Measurements from ENCODE around the gene WBP11. TPM values are rescaled to one million over a fixed set of nuclear protein-coding genes. Genes with fewer than 3 reads are reported as not detected.

Gene WBP11
- total RNA-seq, 1 donor from 2014 or later = 64.6 TPM

DNA sequence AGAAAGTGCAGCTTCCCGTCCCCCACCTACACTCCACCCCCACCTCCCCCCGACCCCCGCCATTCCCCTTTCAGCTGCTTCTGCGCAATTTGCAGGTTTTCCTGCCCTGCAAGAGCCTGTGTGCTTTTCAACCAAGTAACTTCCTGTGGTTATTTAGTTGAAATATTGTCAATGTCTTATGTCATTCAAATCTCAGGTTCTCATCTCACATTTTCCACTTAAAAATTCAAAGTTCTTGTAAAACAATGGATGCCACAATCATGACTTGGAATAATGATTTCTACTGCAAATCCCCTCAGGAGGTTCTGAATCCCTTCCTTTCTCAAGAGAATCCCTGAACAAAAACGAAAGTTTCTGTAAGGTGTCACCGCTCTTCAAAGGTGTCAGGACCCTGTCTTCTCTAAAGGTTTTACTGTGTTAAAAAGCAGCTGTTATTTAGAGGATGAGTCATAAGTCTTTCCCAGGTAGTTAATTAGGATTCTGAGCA lies 31.6 kb downstream of the WBP11 start:
- no peaks in the 10 kb centered on the region for H3K9me3 Mint-ChIP-seq (ENCODE audit: unreplicated experiment)
- peak overlapping the region; percentile 82 for H3K4me3 Mint-ChIP-seq (ENCODE audit: unreplicated experiment)
- H3K27ac Mint-ChIP-seq (ENCODE audit: unreplicated experiment) = peak overlapping the region; percentile 95
- H3K4me1 Mint-ChIP-seq (ENCODE audit: unreplicated experiment) = peaks cover 31% of the 10 kb centered on the region
- peak; percentile 17 for DNase-seq (ENCODE audit: low spot score)
- TF ChIP-seq, protein P1, sequence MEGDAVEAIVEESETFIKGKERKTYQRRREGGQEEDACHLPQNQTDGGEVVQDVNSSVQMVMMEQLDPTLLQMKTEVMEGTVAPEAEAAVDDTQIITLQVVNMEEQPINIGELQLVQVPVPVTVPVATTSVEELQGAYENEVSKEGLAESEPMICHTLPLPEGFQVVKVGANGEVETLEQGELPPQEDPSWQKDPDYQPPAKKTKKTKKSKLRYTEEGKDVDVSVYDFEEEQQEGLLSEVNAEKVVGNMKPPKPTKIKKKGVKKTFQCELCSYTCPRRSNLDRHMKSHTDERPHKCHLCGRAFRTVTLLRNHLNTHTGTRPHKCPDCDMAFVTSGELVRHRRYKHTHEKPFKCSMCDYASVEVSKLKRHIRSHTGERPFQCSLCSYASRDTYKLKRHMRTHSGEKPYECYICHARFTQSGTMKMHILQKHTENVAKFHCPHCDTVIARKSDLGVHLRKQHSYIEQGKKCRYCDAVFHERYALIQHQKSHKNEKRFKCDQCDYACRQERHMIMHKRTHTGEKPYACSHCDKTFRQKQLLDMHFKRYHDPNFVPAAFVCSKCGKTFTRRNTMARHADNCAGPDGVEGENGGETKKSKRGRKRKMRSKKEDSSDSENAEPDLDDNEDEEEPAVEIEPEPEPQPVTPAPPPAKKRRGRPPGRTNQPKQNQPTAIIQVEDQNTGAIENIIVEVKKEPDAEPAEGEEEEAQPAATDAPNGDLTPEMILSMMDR (IDR thresholded peaks at IDR 0.05; ENCODE audit: unreplicated experiment) = no peak
- H3K27me3 Mint-ChIP-seq (ENCODE audit: unreplicated experiment) = peaks cover 27% of the 10 kb centered on the region
- peaks cover 4% of the 10 kb centered on the region for H3K36me3 Mint-ChIP-seq (ENCODE audit: low read depth, unreplicated experiment)

DNA sequence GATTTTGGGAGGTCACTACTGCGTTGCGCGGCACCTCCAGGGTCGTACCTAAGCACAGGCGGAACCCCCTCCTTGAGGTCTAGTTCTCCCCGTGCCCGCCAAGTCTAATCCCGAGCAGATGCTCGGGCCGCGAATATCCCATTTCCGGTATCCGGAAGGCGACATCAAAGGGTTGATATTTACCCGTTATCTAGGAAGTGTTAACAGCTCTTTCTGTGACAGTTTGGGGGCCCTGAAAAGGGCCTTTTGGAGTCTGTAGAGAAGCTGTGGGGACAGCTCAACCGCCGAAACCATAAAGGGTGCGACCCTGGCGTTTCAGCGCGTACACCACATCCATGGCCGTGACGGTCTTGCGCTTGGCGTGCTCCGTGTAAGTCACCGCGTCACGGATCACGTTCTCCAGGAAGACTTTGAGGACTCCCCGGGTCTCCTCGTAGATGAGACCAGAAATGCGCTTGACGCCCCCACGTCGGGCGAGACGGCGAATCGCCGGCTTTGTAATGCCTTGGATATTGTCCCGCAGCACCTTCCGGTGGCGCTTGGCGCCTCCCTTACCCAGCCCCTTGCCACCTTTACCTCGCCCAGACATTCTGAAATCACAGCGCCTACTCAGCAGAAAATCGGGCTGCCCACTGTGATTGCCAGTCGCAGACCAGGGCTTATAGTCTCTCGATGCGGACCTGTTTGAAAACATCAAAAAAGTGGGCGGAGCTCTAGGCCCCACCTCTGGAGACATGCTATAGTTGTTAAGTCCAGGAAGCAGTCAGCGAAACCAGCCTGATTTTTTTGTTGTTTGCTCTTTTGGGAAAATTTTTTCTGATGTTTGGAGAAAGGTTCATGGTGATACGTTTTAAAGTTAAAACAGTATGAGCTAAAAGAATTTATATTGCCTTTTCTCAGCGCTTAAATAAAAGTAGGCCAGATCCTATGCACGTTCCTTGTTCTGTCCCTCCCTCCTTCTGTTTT lies 32.5 kb downstream of the WBP11 start:
- Mint-ChIP-seq H3K4me1 (ENCODE audit: unreplicated experiment) (peaks cover 23% of the 10 kb centered on the region), H3K36me3 (ENCODE audit: low read depth, unreplicated experiment) (peaks cover 5% of the 10 kb centered on the region), H3K27me3 (ENCODE audit: unreplicated experiment) (peaks cover 27% of the 10 kb centered on the region), H3K27ac (ENCODE audit: unreplicated experiment) (peak overlapping the region; percentile 92), H3K4me3 (ENCODE audit: unreplicated experiment) (peak overlapping the region; percentile 98), H3K9me3 (ENCODE audit: unreplicated experiment) (no peaks in the 10 kb centered on the region)
- TF ChIP-seq, protein P1 (IDR thresholded peaks at IDR 0.05; ENCODE audit: unreplicated experiment) = no peak
- DNase-seq (ENCODE audit: low spot score) = peak; percentile 85

DNA sequence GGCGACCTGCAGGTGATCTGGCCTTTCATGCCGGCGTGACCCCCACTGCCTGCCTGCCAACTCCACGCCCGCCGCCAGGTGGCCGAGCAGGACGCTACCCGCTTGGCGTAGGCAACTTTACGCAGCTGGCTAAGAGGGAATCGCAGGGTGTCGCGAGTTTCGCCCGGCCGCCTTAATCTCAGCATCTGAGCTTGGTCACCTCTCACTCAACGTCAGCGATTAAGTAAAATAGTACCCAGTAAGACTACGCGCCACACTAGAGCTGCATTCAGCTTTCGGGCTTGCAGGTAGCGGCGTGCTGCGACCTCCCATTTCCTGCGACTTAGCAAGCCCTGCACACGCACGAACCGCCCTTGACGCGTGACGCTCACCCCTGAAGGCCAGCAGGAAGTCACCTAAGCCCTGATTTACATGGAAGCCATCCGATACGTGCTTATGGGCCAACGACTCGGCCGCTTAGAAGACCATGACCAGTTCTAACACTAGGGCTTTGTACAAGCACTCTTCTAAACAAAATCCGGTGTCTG lies 33.2 kb downstream of the WBP11 start:
- Mint-ChIP-seq H3K4me3 (ENCODE audit: unreplicated experiment) (peak overlapping the region; percentile 98), H3K36me3 (ENCODE audit: low read depth, unreplicated experiment) (peaks cover 5% of the 10 kb centered on the region), H3K9me3 (ENCODE audit: unreplicated experiment) (no peaks in the 10 kb centered on the region), H3K27me3 (ENCODE audit: unreplicated experiment) (peaks cover 25% of the 10 kb centered on the region), H3K4me1 (ENCODE audit: unreplicated experiment) (peaks cover 15% of the 10 kb centered on the region), H3K27ac (ENCODE audit: unreplicated experiment) (peak overlapping the region; percentile 92)
- DNase-seq (ENCODE audit: low spot score) = peak; percentile 88
- TF ChIP-seq, protein P1 (IDR thresholded peaks at IDR 0.05; ENCODE audit: unreplicated experiment) = peak; percentile 79

DNA sequence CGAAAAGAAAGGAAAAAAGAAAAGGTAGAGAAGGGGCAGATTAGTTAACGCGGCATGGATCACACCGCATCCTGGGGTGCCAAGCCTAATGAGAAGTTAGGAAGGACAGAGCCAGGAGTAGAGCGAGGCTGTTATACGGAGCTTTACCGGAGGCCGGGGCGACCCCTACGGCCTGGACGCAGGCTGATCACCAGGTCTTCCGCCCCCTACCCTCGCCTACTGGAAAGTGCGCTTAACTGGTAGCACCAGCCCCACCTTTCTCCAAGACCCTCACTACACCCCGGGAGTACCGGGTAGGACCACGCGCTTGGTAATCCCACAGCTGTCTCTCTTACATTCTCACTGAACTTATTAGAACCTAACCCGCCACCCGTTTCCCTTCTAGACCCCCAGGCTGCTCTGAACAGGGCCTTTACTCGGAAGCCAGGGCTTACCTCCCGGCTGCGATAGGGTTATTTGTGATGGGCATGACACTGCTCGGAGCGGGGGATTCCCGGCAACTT lies 33.8 kb downstream of the WBP11 start:
- H3K27ac Mint-ChIP-seq (ENCODE audit: unreplicated experiment) = peak overlapping the region; percentile 92
- H3K9me3 Mint-ChIP-seq (ENCODE audit: unreplicated experiment) = no peaks in the 10 kb centered on the region
- TF ChIP-seq, protein P1 (IDR thresholded peaks at IDR 0.05; ENCODE audit: unreplicated experiment) = no peak
- peaks cover 5% of the 10 kb centered on the region for H3K36me3 Mint-ChIP-seq (ENCODE audit: low read depth, unreplicated experiment)
- peaks cover 14% of the 10 kb centered on the region for H3K4me1 Mint-ChIP-seq (ENCODE audit: unreplicated experiment)
- DNase-seq (ENCODE audit: low spot score) = peak; percentile 59
- peaks cover 22% of the 10 kb centered on the region for H3K27me3 Mint-ChIP-seq (ENCODE audit: unreplicated experiment)
- H3K4me3 Mint-ChIP-seq (ENCODE audit: unreplicated experiment) = peak overlapping the region; percentile 98
